K562 (cell line): ENCODE data around the gene RNF213. TPM values are rescaled to one million over a fixed set of nuclear protein-coding genes. Genes with fewer than 3 reads are reported as not detected.

Experiments used
- ATAC-seq: fragments of 200-7000 bp; cut with Tn5 transposase; 3 replicates; pipeline ENCODE4 v1.9.1; 2020; ENCODE audit warnings: moderate library complexity
- BruUV-seq: library from RNA; stranded (reverse); fragments of 400-500 nt; replicated peaks from 2 replicates; lab custom pipeline; 2021; lab: Mats Ljungman, UMichigan
- CTCF ChIA-PET: fragments of 300-600 bp; formaldehyde crosslinking; extraction: SDS; loops from one replicate; lab custom pipeline; 2021; ENCODE audit warnings: low intra/inter-chr PET ratio; lab: Yijun Ruan, JAX
- POLR2A ChIA-PET: fragments of 300-600, 350-650 bp; sonication (Branson Sonifier 250); formaldehyde crosslinking; extraction: SDS; loops from one replicate; lab custom pipeline; 2021; ENCODE audit warnings: antibody characterized with exemption, inconsistent platforms; lab: Yijun Ruan, JAX
- DNase-seq, 4 experiments: peaks; one replicate each; pipeline versions ENCODE4 v3.0.0 to v3.0.0-alpha.2; 2011 to 2018; ENCODE audit warnings: low spot score in 3 of 4, mixed read lengths in 3 of 4; ENCODE audit errors: extremely low read depth in 1 of 4
- FAIRE-seq: peaks from 2 replicates; lab custom pipeline; 2011; peaks lifted over from hg19 to GRCh38; lab: Jason Lieb, UNC
- H2AFZ ChIP-seq: 2 replicates; pipeline ENCODE4 v1.6.0; 2011; ENCODE audit warnings: low read depth, low read length, control low read depth, inconsistent platforms
- H3K27ac ChIP-seq: fragments of 200-600 bp; 3 replicates; pipeline ENCODE4 v1.8.0; 2011; ENCODE audit warnings: low read depth, mild to moderate bottlenecking, control low read depth, inconsistent platforms, low read length, moderate library complexity, mixed read lengths; ENCODE audit errors: extremely low read depth
- H3K27me3 ChIP-seq, 2 experiments: fragments of 300-600 bp in 1 of 2; 2 replicates in 1 of 2; 3 replicates in 1 of 2; pipeline versions ENCODE4 v1.6.0 to v1.8.0; 2011; ENCODE audit warnings: inconsistent platforms in 2 of 2, low read length in 2 of 2, mild to moderate bottlenecking in 1 of 2, mixed read lengths in 1 of 2, moderate library complexity in 1 of 2; ENCODE audit not compliant: control insufficient read depth in 2 of 2, insufficient read depth in 2 of 2
- H3K36me3 ChIP-seq: fragments of 300-600 bp; 3 replicates; pipeline ENCODE4 v1.8.0; 2011; ENCODE audit warnings: mild to moderate bottlenecking, low read length, inconsistent platforms; ENCODE audit not compliant: control insufficient read depth, insufficient read depth
- H3K4me1 ChIP-seq, 2 experiments: fragments of 200-600 bp in 1 of 2; replicated peaks in 1 of 2; 2 replicates in 1 of 2; 3 replicates in 1 of 2; pipeline versions ENCODE4 v1.5.1 to v1.8.0; 2011; ENCODE audit warnings: inconsistent platforms in 2 of 2, low read length in 2 of 2, mild to moderate bottlenecking in 1 of 2, mixed read lengths in 1 of 2, moderate library complexity in 1 of 2; ENCODE audit not compliant: control insufficient read depth in 2 of 2, insufficient read depth in 2 of 2
- H3K4me2 ChIP-seq: 2 replicates; pipeline ENCODE4 v1.6.1; 2011; ENCODE audit warnings: low read length, control low read depth, inconsistent platforms, mixed read lengths; ENCODE audit not compliant: insufficient read depth
- H3K4me3 ChIP-seq: fragments of 200-600 bp; sonication (generic), shearing (Covaris generic); 2 replicates; pipeline ENCODE4 v1.5.1; 2016; ENCODE audit warnings: control low read depth, inconsistent platforms
- H3K79me2 ChIP-seq: fragments of 200-600 bp; 3 replicates; pipeline ENCODE4 v1.8.0; 2011; ENCODE audit warnings: low read length, inconsistent platforms; ENCODE audit not compliant: control insufficient read depth, insufficient read depth
- H3K9ac ChIP-seq, 2 experiments: 2 replicates each; pipeline versions ENCODE4 v1.6.0 to v1.6.1; 2011; ENCODE audit warnings: low read depth in 2 of 2, low read length in 2 of 2, control low read depth in 1 of 2, inconsistent platforms in 1 of 2, mild to moderate bottlenecking in 1 of 2, mixed read lengths in 1 of 2; ENCODE audit not compliant: insufficient read depth in 1 of 2
- H3K9me1 ChIP-seq: one replicate; pipeline ENCODE4 v1.6.0; 2011; ENCODE audit warnings: inconsistent platforms, mild to moderate bottlenecking, low read length, moderate library complexity; ENCODE audit not compliant: control insufficient read depth, insufficient read depth
- H3K9me3 ChIP-seq: replicated peaks from 2 replicates; pipeline ENCODE4 v1.5.1; 2011; ENCODE audit warnings: low read depth, low read length, inconsistent platforms; ENCODE audit not compliant: control insufficient read depth, insufficient read depth
- H4K20me1 ChIP-seq: replicated peaks from 2 replicates; pipeline ENCODE4 v1.6.1; 2011; ENCODE audit warnings: low read length, inconsistent platforms, mixed read lengths; ENCODE audit not compliant: control insufficient read depth, insufficient read depth
- EHMT2 ChIP-seq: fragments of 450-650 bp; IDR thresholded peaks from 2 replicates; pipeline ENCODE4 v1.6.1; 2018; ENCODE audit warnings: antibody characterized with exemption
- ELF4 ChIP-seq: fragments of 450-650 bp; formaldehyde crosslinking; IDR thresholded peaks from 2 replicates; pipeline ENCODE4 v1.4.0; 2022; ENCODE audit warnings: missing genetic modification characterization
- FOXK2 ChIP-seq, 2 experiments: fragments of 450-650 bp; IDR thresholded peaks in 1 of 2; conservative IDR thresholded peaks in 1 of 2; 2 replicates each; pipeline ENCODE4 v1.6.1; 2016; ENCODE audit warnings: low read depth in 2 of 2, mild to moderate bottlenecking in 1 of 2
- SPI1 ChIP-seq: IDR thresholded peaks from 2 replicates; pipeline ENCODE4 v1.6.1; 2011; ENCODE audit warnings: low read depth, low read length, control low read depth, borderline replicate concordance
- TSC22D4 ChIP-seq: fragments of 450-650 bp; IDR thresholded peaks from 2 replicates; pipeline ENCODE4 v1.6.1; 2016; ENCODE audit warnings: missing genetic modification characterization, missing biosample characterization, control low read depth
- ZC3H11A ChIP-seq: IDR thresholded peaks from 2 replicates; pipeline ENCODE4 v1.6.1; 2012; ENCODE audit warnings: low read depth, low read length, improper control_type of control experiment
- ZNF239 ChIP-seq: fragments of 250-450 bp; sonication (Bioruptor Pico); IDR thresholded peaks from 2 replicates; pipeline ENCODE4 v1.4.0; 2020; ENCODE audit warnings: mild to moderate bottlenecking
- ZNF316 ChIP-seq: fragments of 450-650 bp; IDR thresholded peaks from 2 replicates; pipeline ENCODE4 v1.6.1; 2016
- WGBS: fragments of 100-300 bp; shearing (Covaris generic); methylation state at CpG from one replicate; pipeline ENCODE4 v1.1.6; 2016; ENCODE audit warnings: low coverage, mixed read lengths; ENCODE audit not compliant: insufficient coverage; ENCODE audit errors: missing lambda C conversion rate; 5-methylcytosine and 5-hydroxymethylcytosine counted together
- in situ Hi-C: fragments of 300-500 bp; cut with MboI; formaldehyde crosslinking; loops from 4 replicates; pipeline ENCODE4 v1.15.0; 2018; ENCODE audit warnings: inconsistent platforms, mixed read lengths
- intact Hi-C: fragments of 100-400 bp; cut with micrococcal nuclease; formaldehyde crosslinking; loops from 2 replicates; pipeline ENCODE4 v1.14.2; 2022
- polyA plus RNA-seq, 8 experiments: library from polyadenylated mRNA; depleted of rRNA in 4 of 8; stranded (reverse) in 5 of 8; unstranded in 3 of 8; fragments of >200 nt; fragmentation: Nextera tagmentation in 2 of 8; fragmentation: Illumina TruSeq in 1 of 8; extraction: Ambion mirVana in 2 of 8; extraction: Trizol in 1 of 8; gene quantifications; 2 replicates each; pipeline versions ENCODE4 v1.2.1 to v1.2.3, GENCODE V29; 2011 to 2014; ENCODE audit warnings: inconsistent platforms in 1 of 8, missing spikeins in 1 of 8
- total RNA-seq, 7 experiments: library from RNA; depleted of rRNA in 6 of 7; stranded (reverse); fragments of >200 nt in 6 of 7; fragmentation: Illumina TruSeq in 2 of 7; extraction: Trizol in 2 of 7; gene quantifications; 2 replicates each; pipeline versions ENCODE4 v1.2.1 to v1.2.3, GENCODE V29; 2011 to 2021; ENCODE audit warnings: low replicate concordance in 1 of 7
- TF ChIP-seq, protein P1 (sequence below): fragments of 450-650 bp; IDR thresholded peaks from 2 replicates; pipeline ENCODE4 v1.6.1; 2017; ENCODE audit warnings: antibody characterized with exemption, mild to moderate bottlenecking
- TF ChIP-seq, protein P2 (sequence below): sonication (generic); formaldehyde crosslinking; IDR thresholded peaks from 2 replicates; pipeline ENCODE4 v1.8.0; 2022; ENCODE audit warnings: mild to moderate bottlenecking, missing genetic modification reagents
- TF ChIP-seq, protein P3 (sequence below): IDR thresholded peaks from 2 replicates; pipeline ENCODE4 v1.6.1; 2011; ENCODE audit warnings: borderline replicate concordance, low read depth, mild to moderate bottlenecking, moderate library complexity, low read length; ENCODE audit not compliant: insufficient read depth, poor library complexity, severe bottlenecking
- TF ChIP-seq, protein P4 (sequence below): fragments of 450-650 bp; formaldehyde crosslinking; conservative IDR thresholded peaks from 2 replicates; pipeline ENCODE4 v1.4.0; 2022; ENCODE audit warnings: mild to moderate bottlenecking, missing genetic modification characterization

RNF213 gene
- total and polyA plus RNA-seq, 9 of the 15 experiments (the other 6 are each of a cell fraction or from before 2014, with no cell fraction given): 5.3 to 33.6 (median 17.9) TPM

DNA sequence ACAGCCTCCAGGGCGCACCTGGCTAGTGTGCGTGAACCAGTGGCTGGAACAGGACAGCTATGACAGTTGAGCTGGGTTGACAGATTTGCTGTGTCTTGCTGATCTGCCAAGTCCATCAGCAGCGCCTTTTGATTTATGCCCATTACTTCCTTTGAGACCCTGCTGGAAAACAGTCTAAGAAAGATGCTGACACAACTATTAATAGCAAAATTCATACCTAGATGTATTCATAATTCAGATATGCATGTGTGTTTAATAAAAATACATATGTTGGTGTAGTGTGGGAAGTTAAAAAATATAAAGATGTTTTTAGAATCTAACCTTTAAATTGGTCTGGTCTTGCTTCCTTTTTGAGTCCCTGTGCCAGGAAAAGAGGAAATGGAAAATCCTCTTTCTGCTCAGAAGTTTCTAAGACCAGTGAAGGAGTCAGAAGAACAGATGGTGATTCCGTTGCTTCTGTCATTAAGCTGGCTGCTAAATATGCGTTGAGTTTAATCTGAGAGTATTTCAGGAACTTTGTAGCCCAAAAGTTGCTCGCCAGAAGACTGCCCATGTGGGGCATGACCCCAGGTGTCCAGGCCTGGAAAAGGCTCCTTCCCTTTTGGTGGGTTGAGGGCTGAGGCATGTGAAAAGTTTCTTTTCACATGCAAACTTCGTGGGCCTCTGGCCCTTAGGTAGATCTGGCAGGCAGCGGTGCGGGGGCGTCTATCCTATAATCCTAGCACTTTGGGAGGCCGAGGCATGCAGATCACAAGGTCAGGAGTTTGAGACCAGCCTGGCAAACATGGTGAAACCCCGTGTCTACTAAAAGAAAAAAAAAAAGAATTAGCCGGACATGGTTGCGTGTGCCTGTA lies 114.3 kb downstream of the RNF213 start:
- intact Hi-C loops (no loop called here), in situ Hi-C loops (no loop called here)
- Histone ChIP-seq H3K36me3 (peaks cover 67% of the 10 kb centered on the region; the same call in 2 of the 3 replicates), H3K9me3 (no peaks in the 10 kb centered on the region), H3K27ac (no peak overlapping the region), H3K4me2 (no peak overlapping the region), H3K79me2 (no peaks in the 10 kb centered on the region), H3K9ac (no peak overlapping the region), H3K27me3 (no peaks in the 10 kb centered on the region), H3K4me1 (no peaks in the 10 kb centered on the region), H2AFZ (no peak overlapping the region), H3K9me1 (peaks cover 2% of the 10 kb centered on the region), H4K20me1 (no peaks in the 10 kb centered on the region), H3K4me3 (no peak overlapping the region)
- DNase-seq (no peak), ATAC-seq (no peak), FAIRE-seq (no peak)
- POLR2A ChIA-PET: interaction anchor here (2.3 kb wide), 1 partner anchor 13 kb away, joined by 7 read pairs; no protein-coding TSS in a partner anchor
- CTCF ChIA-PET: no interaction called here
- WGBS: 75% methylated on average over 14 of the region's 14 CpGs
- no TSS peak for BruUV-seq
- TF ChIP-seq SPI1 (0 out of 2 replicates have a peak, but pooled peaks have one; percentile 21), ELF4 (CRISPR knock-in tag) (no peak), TSC22D4 (tag) (no peak), FOXK2 (conservative IDR thresholded peaks at IDR 0.05 in 1 of 2, IDR thresholded peaks at IDR 0.05 in 1 of 2; ENCODE audit: low read depth in 2 of 2) (no peak), ZC3H11A (no peak), ZNF316 (peak; percentile 45; the same call in 1 of the 2 replicates), ZNF239 (no peak), EHMT2 (no peak)
- TF ChIP-seq, protein P1, sequence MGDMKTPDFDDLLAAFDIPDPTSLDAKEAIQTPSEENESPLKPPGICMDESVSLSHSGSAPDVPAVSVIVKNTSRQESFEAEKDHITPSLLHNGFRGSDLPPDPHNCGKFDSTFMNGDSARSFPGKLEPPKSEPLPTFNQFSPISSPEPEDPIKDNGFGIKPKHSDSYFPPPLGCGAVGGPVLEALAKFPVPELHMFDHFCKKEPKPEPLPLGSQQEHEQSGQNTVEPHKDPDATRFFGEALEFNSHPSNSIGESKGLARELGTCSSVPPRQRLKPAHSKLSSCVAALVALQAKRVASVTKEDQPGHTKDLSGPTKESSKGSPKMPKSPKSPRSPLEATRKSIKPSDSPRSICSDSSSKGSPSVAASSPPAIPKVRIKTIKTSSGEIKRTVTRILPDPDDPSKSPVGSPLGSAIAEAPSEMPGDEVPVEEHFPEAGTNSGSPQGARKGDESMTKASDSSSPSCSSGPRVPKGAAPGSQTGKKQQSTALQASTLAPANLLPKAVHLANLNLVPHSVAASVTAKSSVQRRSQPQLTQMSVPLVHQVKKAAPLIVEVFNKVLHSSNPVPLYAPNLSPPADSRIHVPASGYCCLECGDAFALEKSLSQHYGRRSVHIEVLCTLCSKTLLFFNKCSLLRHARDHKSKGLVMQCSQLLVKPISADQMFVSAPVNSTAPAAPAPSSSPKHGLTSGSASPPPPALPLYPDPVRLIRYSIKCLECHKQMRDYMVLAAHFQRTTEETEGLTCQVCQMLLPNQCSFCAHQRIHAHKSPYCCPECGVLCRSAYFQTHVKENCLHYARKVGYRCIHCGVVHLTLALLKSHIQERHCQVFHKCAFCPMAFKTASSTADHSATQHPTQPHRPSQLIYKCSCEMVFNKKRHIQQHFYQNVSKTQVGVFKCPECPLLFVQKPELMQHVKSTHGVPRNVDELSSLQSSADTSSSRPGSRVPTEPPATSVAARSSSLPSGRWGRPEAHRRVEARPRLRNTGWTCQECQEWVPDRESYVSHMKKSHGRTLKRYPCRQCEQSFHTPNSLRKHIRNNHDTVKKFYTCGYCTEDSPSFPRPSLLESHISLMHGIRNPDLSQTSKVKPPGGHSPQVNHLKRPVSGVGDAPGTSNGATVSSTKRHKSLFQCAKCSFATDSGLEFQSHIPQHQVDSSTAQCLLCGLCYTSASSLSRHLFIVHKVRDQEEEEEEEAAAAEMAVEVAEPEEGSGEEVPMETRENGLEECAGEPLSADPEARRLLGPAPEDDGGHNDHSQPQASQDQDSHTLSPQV: no peak
- TF ChIP-seq, protein P2, sequence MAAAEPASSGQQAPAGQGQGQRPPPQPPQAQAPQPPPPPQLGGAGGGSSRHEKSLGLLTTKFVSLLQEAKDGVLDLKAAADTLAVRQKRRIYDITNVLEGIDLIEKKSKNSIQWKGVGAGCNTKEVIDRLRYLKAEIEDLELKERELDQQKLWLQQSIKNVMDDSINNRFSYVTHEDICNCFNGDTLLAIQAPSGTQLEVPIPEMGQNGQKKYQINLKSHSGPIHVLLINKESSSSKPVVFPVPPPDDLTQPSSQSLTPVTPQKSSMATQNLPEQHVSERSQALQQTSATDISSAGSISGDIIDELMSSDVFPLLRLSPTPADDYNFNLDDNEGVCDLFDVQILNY (CRISPR knock-in tag): no peak
- TF ChIP-seq, protein P3, sequence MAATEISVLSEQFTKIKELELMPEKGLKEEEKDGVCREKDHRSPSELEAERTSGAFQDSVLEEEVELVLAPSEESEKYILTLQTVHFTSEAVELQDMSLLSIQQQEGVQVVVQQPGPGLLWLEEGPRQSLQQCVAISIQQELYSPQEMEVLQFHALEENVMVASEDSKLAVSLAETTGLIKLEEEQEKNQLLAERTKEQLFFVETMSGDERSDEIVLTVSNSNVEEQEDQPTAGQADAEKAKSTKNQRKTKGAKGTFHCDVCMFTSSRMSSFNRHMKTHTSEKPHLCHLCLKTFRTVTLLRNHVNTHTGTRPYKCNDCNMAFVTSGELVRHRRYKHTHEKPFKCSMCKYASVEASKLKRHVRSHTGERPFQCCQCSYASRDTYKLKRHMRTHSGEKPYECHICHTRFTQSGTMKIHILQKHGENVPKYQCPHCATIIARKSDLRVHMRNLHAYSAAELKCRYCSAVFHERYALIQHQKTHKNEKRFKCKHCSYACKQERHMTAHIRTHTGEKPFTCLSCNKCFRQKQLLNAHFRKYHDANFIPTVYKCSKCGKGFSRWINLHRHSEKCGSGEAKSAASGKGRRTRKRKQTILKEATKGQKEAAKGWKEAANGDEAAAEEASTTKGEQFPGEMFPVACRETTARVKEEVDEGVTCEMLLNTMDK: no peak
- TF ChIP-seq, protein P4, sequence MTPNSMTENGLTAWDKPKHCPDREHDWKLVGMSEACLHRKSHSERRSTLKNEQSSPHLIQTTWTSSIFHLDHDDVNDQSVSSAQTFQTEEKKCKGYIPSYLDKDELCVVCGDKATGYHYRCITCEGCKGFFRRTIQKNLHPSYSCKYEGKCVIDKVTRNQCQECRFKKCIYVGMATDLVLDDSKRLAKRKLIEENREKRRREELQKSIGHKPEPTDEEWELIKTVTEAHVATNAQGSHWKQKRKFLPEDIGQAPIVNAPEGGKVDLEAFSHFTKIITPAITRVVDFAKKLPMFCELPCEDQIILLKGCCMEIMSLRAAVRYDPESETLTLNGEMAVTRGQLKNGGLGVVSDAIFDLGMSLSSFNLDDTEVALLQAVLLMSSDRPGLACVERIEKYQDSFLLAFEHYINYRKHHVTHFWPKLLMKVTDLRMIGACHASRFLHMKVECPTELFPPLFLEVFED (CRISPR knock-in tag): no peak
